Smooth muscle cell (in vitro differentiated cells): ENCODE measurements around the gene PDLIM1. TPM values are rescaled to one million over a fixed set of nuclear protein-coding genes. Genes with fewer than 3 reads are reported as not detected.
A peak's percentile ranks its signal among the peaks of the same experiment; 100 is the strongest.

ENCODE experiments used
- DNase-seq: peaks from one replicate; lab custom pipeline; 2025; ENCODE audit not compliant: unreplicated experiment; lab: John Stamatoyannopoulos, UW
- H2AFZ ChIP-seq: fragments of 200-600 bp; sonication (generic); 2 replicates; pipeline ENCODE4 v1.6.0; 2016; ENCODE audit warnings: antibody characterized with exemption, low read depth, mild to moderate bottlenecking
- H3F3A ChIP-seq: fragments of 200-600 bp; sonication (generic); 2 replicates; pipeline ENCODE4 v1.6.0; 2017; ENCODE audit warnings: antibody characterized with exemption, low read depth
- H3K27ac ChIP-seq: fragments of 200-600 bp; sonication (generic); 2 replicates; pipeline ENCODE4 v1.5.1; 2016; ENCODE audit warnings: low read depth, mild to moderate bottlenecking
- H3K27me3 ChIP-seq: fragments of 200-600 bp; sonication (generic); 2 replicates; pipeline ENCODE4 v1.6.1; 2016; ENCODE audit warnings: low read depth, mild to moderate bottlenecking
- H3K36me3 ChIP-seq: fragments of 200-600 bp; sonication (generic); 2 replicates; pipeline ENCODE4 v1.5.1; 2016; ENCODE audit warnings: low read depth
- H3K4me1 ChIP-seq: fragments of 200-600 bp; sonication (generic); 2 replicates; pipeline ENCODE4 v1.5.1; 2016; ENCODE audit warnings: low read depth
- H3K4me2 ChIP-seq: fragments of 200-600 bp; sonication (generic); 2 replicates; pipeline ENCODE4 v1.6.0; 2016; ENCODE audit warnings: mild to moderate bottlenecking
- H3K4me3 ChIP-seq: fragments of 200-600 bp; sonication (generic); 2 replicates; pipeline ENCODE4 v1.5.1; 2016; ENCODE audit warnings: mild to moderate bottlenecking
- H3K79me2 ChIP-seq: fragments of 200-600 bp; sonication (generic); 2 replicates; pipeline ENCODE4 v1.6.0; 2016; ENCODE audit warnings: low read depth, mild to moderate bottlenecking
- H3K9ac ChIP-seq: fragments of 200-600 bp; sonication (generic); 2 replicates; pipeline ENCODE4 v1.6.0; 2016; ENCODE audit warnings: low read depth
- H3K9me3 ChIP-seq: fragments of 200-600 bp; sonication (generic); replicated peaks from 2 replicates; pipeline ENCODE4 v1.5.1; 2016; ENCODE audit warnings: low read depth
- H4K20me1 ChIP-seq: fragments of 200-600 bp; sonication (generic); 2 replicates; pipeline ENCODE4 v1.6.0; 2016; ENCODE audit warnings: low read depth
- CTCF ChIP-seq: fragments of 200-600 bp; sonication (generic); IDR thresholded peaks from 2 replicates; pipeline ENCODE4 v1.5.1; 2017; ENCODE audit warnings: borderline replicate concordance, mild to moderate bottlenecking, antibody characterized with exemption; ENCODE audit not compliant: insufficient read depth, poor library complexity, severe bottlenecking
- WGBS: methylation state at CpG from one replicate; pipeline ENCODE4 v1.1.7; 2016; ENCODE audit warnings: low lambda C conversion rate; 5-methylcytosine and 5-hydroxymethylcytosine counted together
- polyA plus RNA-seq: library from polyadenylated mRNA; unstranded; fragments of >200 nt; fragmentation: Nextera tagmentation; extraction: Ambion mirVana; gene quantifications from 2 replicates; pipeline ENCODE4 v1.2.1, GENCODE V29; 2016
- total RNA-seq: library from RNA; depleted of rRNA; stranded (reverse); fragments of >200 nt; gene quantifications from 2 replicates; pipeline ENCODE4 v1.2.3, GENCODE V29; 2014

Gene PDLIM1
- total and polyA plus RNA-seq, 2 experiments from 2014 or later: 102 to 187 TPM

GRCh38 chr10:95256268-95256667, 34.5 kb downstream of the PDLIM1 start:
- Histone ChIP-seq H3K36me3 (peaks cover 24% of the 10 kb centered on the region), H4K20me1 (no peaks in the 10 kb centered on the region), H3K79me2 (peaks cover 78% of the 10 kb centered on the region), H3F3A (no peaks in the 10 kb centered on the region), H3K4me3 (no peak overlapping the region), H3K9me3 (no peaks in the 10 kb centered on the region), H3K27me3 (no peaks in the 10 kb centered on the region), H3K9ac (no peak overlapping the region), H3K27ac (no peak overlapping the region), H2AFZ (no peak overlapping the region), H3K4me2 (no peak overlapping the region), H3K4me1 (peaks cover 6% of the 10 kb centered on the region)
- no peak for TF ChIP-seq CTCF
- DNase-seq: no peak
- 88% methylated on average over 1 of the region's 1 CpG for WGBS

- H2AFZ ChIP-seq: no peak overlapping the region
- no peaks in the 10 kb centered on the region for H4K20me1 ChIP-seq
- DNase-seq: no peak
- no peak overlapping the region for H3K4me3 ChIP-seq
- no peaks in the 10 kb centered on the region for H3F3A ChIP-seq
- 75% methylated on average over 3 of the region's 3 CpGs for WGBS
- no peak for TF ChIP-seq CTCF
- H3K79me2 ChIP-seq: peaks cover 90% of the 10 kb centered on the region
- H3K9ac ChIP-seq: no peak overlapping the region
- no peak overlapping the region for H3K4me2 ChIP-seq
- H3K36me3 ChIP-seq: peaks cover 24% of the 10 kb centered on the region
- no peaks in the 10 kb centered on the region for H3K27me3 ChIP-seq
- no peaks in the 10 kb centered on the region for H3K9me3 ChIP-seq
- H3K4me1 ChIP-seq: no peaks in the 10 kb centered on the region
- H3K27ac ChIP-seq: peak overlapping the region; percentile 65
Observed at GRCh38 chr10:95254629-95255028, 36.2 kb downstream of the PDLIM1 start.

- H3K27ac ChIP-seq: peak overlapping the region; percentile 65
- TF ChIP-seq CTCF: no peak
- no peaks in the 10 kb centered on the region for H3F3A ChIP-seq
- peaks cover 24% of the 10 kb centered on the region for H3K36me3 ChIP-seq
- peaks cover 89% of the 10 kb centered on the region for H3K79me2 ChIP-seq
- H3K9ac ChIP-seq: no peak overlapping the region
- H4K20me1 ChIP-seq: no peaks in the 10 kb centered on the region
- H3K4me2 ChIP-seq: no peak overlapping the region
- H3K9me3 ChIP-seq: no peaks in the 10 kb centered on the region
- no peaks in the 10 kb centered on the region for H3K4me1 ChIP-seq
- DNase-seq: no peak
- H2AFZ ChIP-seq: no peak overlapping the region
- WGBS: 84% methylated on average over 2 of the region's 2 CpGs
- no peaks in the 10 kb centered on the region for H3K27me3 ChIP-seq
- no peak overlapping the region for H3K4me3 ChIP-seq
Observed at GRCh38 chr10:95253686-95254085, 37.1 kb downstream of the PDLIM1 start.

GRCh38 chr10:95253007-95253406, 37.8 kb downstream of the PDLIM1 start:
- Histone ChIP-seq H3K27ac (no peak overlapping the region), H3K4me2 (no peak overlapping the region), H3K79me2 (peaks cover 83% of the 10 kb centered on the region), H3F3A (peaks cover 4% of the 10 kb centered on the region), H3K36me3 (peaks cover 19% of the 10 kb centered on the region), H3K4me1 (peaks cover under 1% of the 10 kb centered on the region), H3K9ac (no peak overlapping the region), H3K27me3 (no peaks in the 10 kb centered on the region), H3K9me3 (no peaks in the 10 kb centered on the region), H4K20me1 (no peaks in the 10 kb centered on the region), H3K4me3 (no peak overlapping the region), H2AFZ (no peak overlapping the region)
- 93% methylated on average over 2 of the region's 2 CpGs for WGBS
- DNase-seq: no peak
- TF ChIP-seq CTCF: no peak
